Activated T-helper 1 cell treated with anti-CD3 and anti-CD28 coated beads, Interleukin-2, amount 50 U/mL, for 16 hours (primary cell): ENCODE results near the gene SNX27.
"Not testable (repeated sequence)": the region's sequence is repeated elsewhere in the genome, so short reads cannot be mapped to it uniquely, and the experiment has no call there.

Experiments used
- DNase-seq, 2 donors: peaks; one replicate each; pipeline ENCODE4 v3.0.0-alpha.2; 2020; ENCODE audit warnings: low read depth in 1 of 2, low spot score in 1 of 2

The SNX27 gene

GRCh38 chr1:151602550-151602949 is 9.3 kb upstream of the SNX27 start:
- not testable (repeated sequence) for DNase-seq

- DNase-seq, result no peak
Observed at GRCh38 chr1:151604291-151604690, 7.6 kb upstream of the SNX27 start.

GRCh38 chr1:151606384-151606783 is 5.5 kb upstream of the SNX27 start:
- DNase-seq, result no peak

- no peak for DNase-seq
Observed at GRCh38 chr1:151606857-151607256, 5.0 kb upstream of the SNX27 start.

GRCh38 chr1:151610142-151610541 is 1.7 kb upstream of the SNX27 start:
- DNase-seq, result no peak

- DNase-seq, result no peak
Observed at GRCh38 chr1:151611288-151611790, 511 bp upstream of the SNX27 start.

- DNase-seq, result no peak
Observed at GRCh38 chr1:151612501-151613281, 841 bp downstream of the SNX27 start.

GRCh38 chr1:151613282-151613780 is 1.5 kb downstream of the SNX27 start:
- DNase-seq, result no peak

- no peak for DNase-seq
Observed at GRCh38 chr1:151615711-151616504, 4.1 kb downstream of the SNX27 start.

- DNase-seq, result no peak
Observed at GRCh38 chr1:151616505-151616849, 4.6 kb downstream of the SNX27 start.

- no peak for DNase-seq
Observed at GRCh38 chr1:151618003-151618402, 6.2 kb downstream of the SNX27 start.

- no peak for DNase-seq
Observed at GRCh38 chr1:151618470-151618869, 6.6 kb downstream of the SNX27 start.

GRCh38 chr1:151618996-151619395 is 7.1 kb downstream of the SNX27 start:
- not testable (repeated sequence) for DNase-seq

GRCh38 chr1:151619489-151620093 is 7.7 kb downstream of the SNX27 start:
- no peak for DNase-seq

- no peak for DNase-seq
Observed at GRCh38 chr1:151620286-151620685, 8.4 kb downstream of the SNX27 start.

- DNase-seq, result no peak
Observed at GRCh38 chr1:151621351-151621750, 9.5 kb downstream of the SNX27 start.

- no peak for DNase-seq
Observed at GRCh38 chr1:151624783-151625182, 12.9 kb downstream of the SNX27 start.

- DNase-seq, result no peak
Observed at GRCh38 chr1:151626740-151627334, 15.0 kb downstream of the SNX27 start.

GRCh38 chr1:151629278-151629677 is 17.4 kb downstream of the SNX27 start:
- no peak for DNase-seq

GRCh38 chr1:151635479-151636072 is 23.7 kb downstream of the SNX27 start:
- DNase-seq, result no peak
